DOHH2 (cell line): ENCODE data around the gene EPHA6.

ENCODE experiments used
- H3F3A ChIP-seq: fragments of 200-600 bp; sonication (generic), shearing (Covaris generic); 2 replicates; pipeline ENCODE4 v1.6.0; 2016; ENCODE audit warnings: antibody characterized with exemption, mild to moderate bottlenecking; ENCODE audit not compliant: control insufficient read depth, insufficient read depth
- H3K27ac ChIP-seq: fragments of 200-600 bp; sonication (generic); 2 replicates; pipeline ENCODE4 v1.5.1; 2014; ENCODE audit warnings: low read depth, mild to moderate bottlenecking, low read length, moderate library complexity
- H3K27me3 ChIP-seq: fragments of 200-600 bp; sonication (generic); 2 replicates; pipeline ENCODE4 v1.6.1; 2014; ENCODE audit warnings: mild to moderate bottlenecking, low read length, mixed read lengths; ENCODE audit not compliant: control insufficient read depth
- H3K36me3 ChIP-seq: fragments of 200-600 bp; sonication (generic); 2 replicates; pipeline ENCODE4 v1.6.1; 2014; ENCODE audit warnings: mild to moderate bottlenecking, low read length, moderate library complexity, mixed read lengths; ENCODE audit not compliant: control insufficient read depth
- H3K4me1 ChIP-seq: fragments of 200-600 bp; sonication (generic); 2 replicates; pipeline ENCODE4 v1.6.1; 2014; ENCODE audit warnings: mild to moderate bottlenecking, low read length, mixed read lengths; ENCODE audit not compliant: control insufficient read depth
- H3K4me2 ChIP-seq: fragments of 200-600 bp; sonication (generic); 2 replicates; pipeline ENCODE4 v1.6.0; 2014; ENCODE audit warnings: mild to moderate bottlenecking, low read length, moderate library complexity
- H3K4me3 ChIP-seq: fragments of 200-600 bp; sonication (generic); 2 replicates; pipeline ENCODE4 v1.5.1; 2014; ENCODE audit warnings: mild to moderate bottlenecking, low read length, mixed read lengths
- H3K79me2 ChIP-seq: fragments of 200-600 bp; sonication (generic); 2 replicates; pipeline ENCODE4 v1.6.1; 2014; ENCODE audit warnings: mild to moderate bottlenecking, low read length, mixed read lengths; ENCODE audit not compliant: control insufficient read depth
- H3K9me2 ChIP-seq: fragments of 200-600 bp; sonication (generic); replicated peaks from 2 replicates; pipeline ENCODE4 v1.6.1; 2014; ENCODE audit warnings: mild to moderate bottlenecking, low read length, mixed read lengths; ENCODE audit not compliant: control insufficient read depth
- H3K9me3 ChIP-seq: fragments of 200-600 bp; sonication (generic); 2 replicates; pipeline ENCODE4 v1.6.1; 2014; ENCODE audit warnings: antibody characterized with exemption, low read length, mixed read lengths; ENCODE audit not compliant: control insufficient read depth, insufficient read depth
- H4K20me1 ChIP-seq: fragments of 200-600 bp; sonication (generic); 2 replicates; pipeline ENCODE4 v1.6.0; 2014; ENCODE audit warnings: low read depth, mild to moderate bottlenecking, antibody characterized with exemption, low read length, moderate library complexity; ENCODE audit not compliant: control insufficient read depth, insufficient read depth
- EZH2phosphoT487 ChIP-seq: fragments of 200-600 bp; sonication (generic); IDR thresholded peaks from 2 replicates; pipeline ENCODE4 v1.6.1; 2017; ENCODE audit warnings: borderline replicate concordance, mild to moderate bottlenecking, antibody characterized with exemption, low read length, moderate library complexity, mixed read lengths
- TF ChIP-seq, protein P1 (sequence below): fragments of 200-600 bp; sonication (generic); IDR thresholded peaks from one replicate; pipeline ENCODE4 v1.5.1; 2014; ENCODE audit warnings: antibody characterized with exemption, mild to moderate bottlenecking, low read depth, low read length; ENCODE audit not compliant: poor library complexity, severe bottlenecking

EPHA6 gene

GRCh38 chr3:97673357-97673997, 859.1 kb downstream of the EPHA6 start:
- no peaks in the 10 kb centered on the region for H3F3A ChIP-seq
- H4K20me1 ChIP-seq: no peaks in the 10 kb centered on the region
- no peaks in the 10 kb centered on the region for H3K36me3 ChIP-seq
- H3K9me3 ChIP-seq: no peaks in the 10 kb centered on the region
- no peak overlapping the region for H3K4me3 ChIP-seq
- TF ChIP-seq EZH2phosphoT487: no peak
- TF ChIP-seq, protein P1, sequence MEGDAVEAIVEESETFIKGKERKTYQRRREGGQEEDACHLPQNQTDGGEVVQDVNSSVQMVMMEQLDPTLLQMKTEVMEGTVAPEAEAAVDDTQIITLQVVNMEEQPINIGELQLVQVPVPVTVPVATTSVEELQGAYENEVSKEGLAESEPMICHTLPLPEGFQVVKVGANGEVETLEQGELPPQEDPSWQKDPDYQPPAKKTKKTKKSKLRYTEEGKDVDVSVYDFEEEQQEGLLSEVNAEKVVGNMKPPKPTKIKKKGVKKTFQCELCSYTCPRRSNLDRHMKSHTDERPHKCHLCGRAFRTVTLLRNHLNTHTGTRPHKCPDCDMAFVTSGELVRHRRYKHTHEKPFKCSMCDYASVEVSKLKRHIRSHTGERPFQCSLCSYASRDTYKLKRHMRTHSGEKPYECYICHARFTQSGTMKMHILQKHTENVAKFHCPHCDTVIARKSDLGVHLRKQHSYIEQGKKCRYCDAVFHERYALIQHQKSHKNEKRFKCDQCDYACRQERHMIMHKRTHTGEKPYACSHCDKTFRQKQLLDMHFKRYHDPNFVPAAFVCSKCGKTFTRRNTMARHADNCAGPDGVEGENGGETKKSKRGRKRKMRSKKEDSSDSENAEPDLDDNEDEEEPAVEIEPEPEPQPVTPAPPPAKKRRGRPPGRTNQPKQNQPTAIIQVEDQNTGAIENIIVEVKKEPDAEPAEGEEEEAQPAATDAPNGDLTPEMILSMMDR: no peak
- H3K4me1 ChIP-seq: no peaks in the 10 kb centered on the region
- no peaks in the 10 kb centered on the region for H3K27me3 ChIP-seq
- no peaks in the 10 kb centered on the region for H3K9me2 ChIP-seq
- no peaks in the 10 kb centered on the region for H3K79me2 ChIP-seq
- H3K27ac ChIP-seq: no peak overlapping the region
- H3K4me2 ChIP-seq: no peak overlapping the region

DNA sequence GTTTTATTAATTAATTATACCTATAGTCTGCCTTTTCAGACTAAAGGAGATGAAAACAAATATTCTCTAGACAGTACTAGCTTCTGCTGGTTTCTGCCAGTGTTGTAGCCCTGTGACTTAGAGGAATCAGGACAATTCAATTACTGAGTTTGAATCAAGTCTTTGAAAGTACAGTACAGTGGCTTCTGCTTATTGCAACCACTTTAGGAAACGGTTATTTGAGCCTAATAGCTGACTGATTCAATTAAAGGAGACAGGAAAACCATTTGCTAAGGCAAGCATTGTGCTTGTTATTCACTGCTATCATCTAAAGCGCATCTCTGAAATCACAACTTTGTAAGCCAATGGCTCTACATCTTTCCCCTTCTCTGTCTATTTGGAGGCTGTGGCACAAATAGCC, 860.1 kb downstream of the EPHA6 start:
- no peaks in the 10 kb centered on the region for H4K20me1 ChIP-seq
- H3K27me3 ChIP-seq: no peaks in the 10 kb centered on the region
- no peaks in the 10 kb centered on the region for H3K36me3 ChIP-seq
- no peak for TF ChIP-seq EZH2phosphoT487
- TF ChIP-seq, protein P1: no peak
- H3K27ac ChIP-seq: no peak overlapping the region
- H3K9me2 ChIP-seq: no peaks in the 10 kb centered on the region
- H3K9me3 ChIP-seq: no peaks in the 10 kb centered on the region
- no peaks in the 10 kb centered on the region for H3K79me2 ChIP-seq
- H3K4me2 ChIP-seq: no peak overlapping the region
- H3F3A ChIP-seq: no peaks in the 10 kb centered on the region
- no peaks in the 10 kb centered on the region for H3K4me1 ChIP-seq
- H3K4me3 ChIP-seq: no peak overlapping the region

DNA sequence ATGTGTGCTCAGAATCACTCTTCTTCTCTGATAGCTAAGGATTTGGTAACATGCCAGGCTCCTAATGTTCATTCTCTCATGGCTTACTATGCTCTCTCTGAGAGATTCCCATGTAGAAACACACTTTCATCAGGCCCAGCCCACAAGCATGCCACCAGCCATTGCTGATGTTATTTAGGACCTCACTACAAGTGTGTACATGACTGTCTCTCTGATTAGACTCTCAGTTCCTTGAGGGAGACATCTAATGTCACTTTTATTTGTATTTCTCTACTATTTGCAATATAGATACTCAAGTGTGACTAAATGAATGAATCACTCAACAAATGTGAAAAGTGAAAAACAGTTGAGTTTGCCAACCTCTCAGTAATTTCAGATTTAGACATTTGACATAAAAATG, 865.8 kb downstream of the EPHA6 start:
- Histone ChIP-seq H3K4me3 (no peak overlapping the region), H3K4me2 (no peak overlapping the region), H4K20me1 (no peaks in the 10 kb centered on the region), H3F3A (no peaks in the 10 kb centered on the region), H3K9me3 (no peaks in the 10 kb centered on the region), H3K79me2 (no peaks in the 10 kb centered on the region), H3K27me3 (no peaks in the 10 kb centered on the region), H3K9me2 (no peaks in the 10 kb centered on the region), H3K27ac (no peak overlapping the region), H3K36me3 (no peaks in the 10 kb centered on the region), H3K4me1 (no peaks in the 10 kb centered on the region)
- no peak for TF ChIP-seq EZH2phosphoT487
- TF ChIP-seq, protein P1: no peak
